ENCODE results near the gene GPS1. TPM values are rescaled to one million over a fixed set of nuclear protein-coding genes. Genes with fewer than 3 reads are reported as not detected.

Gene GPS1
- total RNA-seq, result 85.9 and 88.7 TPM in 2 replicates

GRCh38 chr17:82051776-82052637, at the start of gene GPS1, which contains the start of gene RFNG:
Gene GPS1, plus strand, starts transcription at chr17:82051898. Its CDS starts 34 bp downstream, at chr17:82051932.
Gene RFNG, minus strand, starts transcription at chr17:82051811. Its CDS starts 45 bp downstream, at chr17:82051766.

GRCh38 chr17:82022310-82022980, 29.3 kb upstream of the GPS1 start, which contains the start of gene CENPX:
Gene CENPX, minus strand, starts transcription at chr17:82022878. Its CDS starts 17 bp downstream, at chr17:82022861.

GRCh38 chr17:82022981-82023446, 28.7 kb upstream of the GPS1 start, which contains the start of gene LRRC45:
Gene LRRC45, plus strand, starts transcription at chr17:82023305. Its CDS starts 339 bp downstream, at chr17:82023644.

GRCh38 chr17:82031303-82031884, 20.3 kb upstream of the GPS1 start, which contains the start of gene RAC3:
Gene RAC3, plus strand, starts transcription at chr17:82031678. Its CDS starts 84 bp downstream, at chr17:82031762.

GRCh38 chr17:82037092-82037888, 14.4 kb upstream of the GPS1 start, which contains the start of gene DCXR:
Gene DCXR, minus strand, starts transcription at chr17:82037697. Its CDS starts 15 bp downstream, at chr17:82037682.

GRCh38 chr17:82065638-82066303, 14.1 kb downstream of the GPS1 start, which contains the start of gene DUS1L:
Gene DUS1L, minus strand, starts transcription at chr17:82065804. Its CDS starts 745 bp downstream, at chr17:82065059.

GRCh38 chr17:82098169-82098938, 46.7 kb downstream of the GPS1 start, which contains the start of gene FASN:
Gene FASN, minus strand, starts transcription at chr17:82098236. Its CDS starts 1,791 bp downstream, at chr17:82096445.

Other genes starting within 250 kb of the GPS1 start
- 0.09 TPM in 1 of 2 replicates, not detected in the other for gene GCGR, start 247.7 kb upstream of the GPS1 start, total RNA-seq
- 78.6 and 95.7 TPM in 2 replicates for gene MCRIP1, start 218.6 kb upstream of the GPS1 start, total RNA-seq
- not detected in 2 replicates for gene PPP1R27, start 216.8 kb upstream of the GPS1 start, total RNA-seq
- gene P4HB, start 191.4 kb upstream of the GPS1 start, total RNA-seq, result 1,172 and 1,485 TPM in 2 replicates
- 48.4 and 63.1 TPM in 2 replicates for gene ARHGDIA, start 180.6 kb upstream of the GPS1 start, total RNA-seq
- gene ALYREF, start 160.3 kb upstream of the GPS1 start, total RNA-seq, result 109 and 112 TPM in 2 replicates
- 198 and 226 TPM in 2 replicates for gene ANAPC11, start 160.2 kb upstream of the GPS1 start, total RNA-seq
- 0.28 and 0.46 TPM in 2 replicates for gene NPB, start 149.7 kb upstream of the GPS1 start, total RNA-seq
- gene PCYT2, start 140.5 kb upstream of the GPS1 start, total RNA-seq, result 61.2 and 81.8 TPM in 2 replicates
- 16.9 and 21.2 TPM in 2 replicates for gene SIRT7, start 133.7 kb upstream of the GPS1 start, total RNA-seq
- 13.7 and 17.0 TPM in 2 replicates for gene MAFG, start 124.2 kb upstream of the GPS1 start, total RNA-seq
- gene PYCR1, start 114.6 kb upstream of the GPS1 start, total RNA-seq, result 105 and 117 TPM in 2 replicates
- gene MYADML2, start 104.7 kb upstream of the GPS1 start, total RNA-seq, result not detected in 2 replicates
- under 0.01 and 0.09 TPM in 2 replicates for gene NOTUM, start 90.7 kb upstream of the GPS1 start, total RNA-seq
- 25.0 and 26.6 TPM in 2 replicates for gene ASPSCR1, start 74.3 kb upstream of the GPS1 start, total RNA-seq
- 14.4 and 20.1 TPM in 2 replicates for gene CENPX, start 29.0 kb upstream of the GPS1 start, total RNA-seq
- 9.2 and 11.1 TPM in 2 replicates for gene LRRC45, start 28.6 kb upstream of the GPS1 start, total RNA-seq
- gene RAC3, start 20.2 kb upstream of the GPS1 start, total RNA-seq, result 5.7 and 10.6 TPM in 2 replicates
- 44.4 and 57.6 TPM in 2 replicates for gene DCXR, start 14.2 kb upstream of the GPS1 start, total RNA-seq
- gene RFNG, start 87 bp upstream of the GPS1 start, total RNA-seq, result 27.9 and 44.6 TPM in 2 replicates
- 48.6 and 57.0 TPM in 2 replicates for gene DUS1L, start 13.9 kb downstream of the GPS1 start, total RNA-seq
- gene FASN, start 46.3 kb downstream of the GPS1 start, total RNA-seq, result 67.0 and 94.7 TPM in 2 replicates
- 11.1 and 16.0 TPM in 2 replicates for gene CCDC57, start 160.9 kb downstream of the GPS1 start, total RNA-seq
- gene SLC16A3, start 177.1 kb downstream of the GPS1 start, total RNA-seq, result 165 and 326 TPM in 2 replicates
- 40.1 and 46.3 TPM in 2 replicates for gene CSNK1D, start 221.8 kb downstream of the GPS1 start, total RNA-seq

Measured in smooth muscle cell of bladder (primary cell).